DMS153 (cell line): Measurements from ENCODE around the gene ENG.
A peak's percentile ranks its signal among the peaks of the same experiment; 100 is the strongest.
"Not testable (repeated sequence)": the region's sequence is repeated elsewhere in the genome, so short reads cannot be mapped to it uniquely, and the experiment has no call there.

Source experiments
- DNase-seq: peaks from one replicate; lab custom pipeline; 2025; lab: John Stamatoyannopoulos, UW

Gene ENG

GRCh38 chr9:127865645-127866464 is 11.4 kb upstream of the ENG start:
- no peak for DNase-seq

GRCh38 chr9:127863191-127863621 is 8.7 kb upstream of the ENG start:
- no peak for DNase-seq

GRCh38 chr9:127862075-127863011 is 7.9 kb upstream of the ENG start:
- DNase-seq: no peak

DNA sequence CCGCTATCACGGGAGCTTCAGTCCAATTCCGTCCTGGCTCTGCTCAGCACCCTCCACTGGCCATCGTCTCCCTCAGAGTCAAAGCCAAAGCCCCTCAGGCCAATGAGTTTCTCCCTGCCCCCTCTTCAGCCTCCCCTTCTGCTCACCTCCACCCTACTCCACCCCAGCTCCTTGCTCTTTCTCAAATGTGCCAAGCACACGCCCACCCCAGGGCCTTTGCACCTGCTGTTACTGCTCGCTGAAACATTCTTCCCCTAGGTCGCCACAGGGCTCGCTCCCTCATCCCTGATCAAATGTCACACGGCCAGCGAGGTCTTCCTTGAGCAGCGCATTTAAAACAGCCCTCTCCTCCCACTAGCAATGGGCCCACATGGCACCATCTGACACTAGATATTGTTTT is 6.3 kb upstream of the ENG start:
- no peak for DNase-seq

- DNase-seq: no peak
Observed at GRCh38 chr9:127860260-127860659, 5.8 kb upstream of the ENG start.

DNA sequence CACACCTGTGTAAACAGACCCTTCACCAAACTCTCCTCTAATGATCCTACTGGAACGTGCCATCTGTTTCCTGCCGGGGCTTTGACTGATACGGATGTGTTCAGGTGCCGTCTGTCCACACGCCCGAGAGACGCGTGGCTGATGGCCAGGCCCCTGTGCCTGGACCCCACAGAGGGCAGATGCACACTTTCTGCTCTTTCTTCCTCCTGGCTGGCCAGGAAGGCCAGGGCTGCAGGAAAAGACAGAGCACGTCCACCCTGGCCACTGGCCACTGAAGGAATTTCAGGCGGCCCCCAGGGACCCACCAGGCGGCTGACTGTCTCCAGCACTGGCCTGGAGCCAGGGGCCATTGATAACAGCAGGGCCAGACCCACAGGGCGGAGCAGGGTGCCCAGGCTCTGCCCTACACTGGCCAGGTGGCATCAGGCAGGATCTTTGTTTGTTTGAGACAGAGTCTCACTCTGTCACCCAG is 3.6 kb upstream of the ENG start:
- peak; percentile 60 for DNase-seq

DNA sequence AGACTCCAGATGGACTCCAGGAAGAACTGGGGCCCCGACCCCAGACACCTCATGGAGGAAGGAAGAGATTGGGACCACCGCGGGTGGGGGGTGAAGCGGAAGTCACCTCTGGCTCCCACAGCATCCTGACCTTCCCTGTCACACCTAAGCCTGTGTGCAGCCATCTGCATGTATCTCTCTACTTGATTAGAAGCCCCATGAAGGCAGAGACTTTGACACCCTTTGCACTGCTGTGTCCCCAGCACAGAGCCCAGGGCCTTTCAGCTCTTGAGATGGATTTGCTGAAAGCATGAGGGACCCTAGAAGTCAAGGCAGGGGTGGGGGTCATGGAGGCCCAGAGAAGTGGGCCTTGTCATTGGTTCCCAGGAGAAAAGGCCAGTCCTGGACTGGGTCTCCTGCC is 2.8 kb upstream of the ENG start:
- no peak for DNase-seq

DNA sequence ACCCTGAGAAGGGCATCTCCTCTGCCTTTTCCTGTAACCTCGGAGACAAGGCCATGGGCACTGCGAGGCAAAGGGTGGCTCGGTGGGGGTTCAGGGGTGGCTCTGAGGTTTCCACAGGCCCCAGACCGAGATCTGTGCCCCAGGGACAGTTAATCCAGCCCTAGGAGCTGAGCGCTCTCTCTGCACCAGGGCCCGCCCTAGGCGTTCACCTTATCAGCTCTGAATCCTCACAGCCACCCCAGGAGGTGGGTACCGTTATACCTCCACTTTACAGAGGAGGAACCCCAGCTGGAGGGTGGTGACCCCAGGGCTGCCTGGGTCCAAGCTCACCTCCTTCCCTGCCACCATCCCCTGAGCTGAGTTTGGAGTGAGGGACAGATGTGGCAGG is 2.3 kb upstream of the ENG start:
- no peak for DNase-seq

DNA sequence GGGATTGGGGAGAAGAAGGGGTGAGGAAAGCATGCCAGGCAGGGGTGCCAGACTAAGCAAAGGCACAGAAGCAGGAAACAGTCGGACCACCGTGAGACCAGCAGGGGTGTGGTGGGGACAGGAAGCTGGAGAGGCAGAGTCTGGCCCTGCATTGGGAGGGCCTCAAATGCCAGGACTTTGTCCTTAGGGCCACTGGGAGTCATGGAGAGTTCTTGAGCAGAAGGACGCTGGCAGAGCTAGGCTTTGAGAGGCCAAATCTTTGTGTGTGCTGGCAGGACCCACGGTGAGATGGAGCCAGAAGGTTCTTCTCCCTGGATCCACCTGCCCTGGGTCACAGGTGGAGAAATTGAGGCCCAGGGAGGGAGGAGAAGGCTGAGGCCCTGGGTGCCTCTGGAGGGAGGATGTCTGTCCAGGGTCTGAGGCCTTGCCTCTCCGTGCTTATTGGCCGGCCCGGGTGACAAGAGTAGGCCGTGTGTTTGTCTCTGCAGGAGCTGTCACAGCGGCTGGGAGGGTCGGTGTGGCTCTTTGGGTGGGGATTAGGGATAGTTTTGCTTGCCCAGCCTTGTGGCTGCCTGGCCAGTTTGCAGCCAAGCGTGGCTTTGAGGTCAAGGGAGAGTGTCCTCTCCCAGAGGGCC is 1.8 kb upstream of the ENG start:
- no peak for DNase-seq

DNA sequence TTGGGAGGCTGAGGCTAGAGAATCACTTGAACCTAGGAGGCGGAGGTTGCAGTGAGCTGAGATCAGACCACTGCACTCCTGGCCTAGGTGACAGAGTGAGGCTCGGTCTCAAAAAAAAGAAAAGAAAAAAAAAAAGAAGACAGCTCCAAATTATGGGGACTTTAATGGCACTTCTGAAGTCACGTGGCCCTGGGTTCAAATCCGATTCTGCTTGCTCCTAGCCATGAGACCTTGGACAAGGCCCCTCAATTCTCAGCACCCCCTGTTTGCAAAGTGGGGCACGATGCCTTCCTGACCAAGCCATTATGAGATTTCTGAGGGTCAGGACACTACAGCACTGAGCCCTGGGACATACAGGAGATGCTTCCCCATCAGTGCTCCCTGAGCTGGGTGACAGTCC is 1.1 kb upstream of the ENG start:
- DNase-seq: no peak

- DNase-seq: no peak
Observed at GRCh38 chr9:127854960-127855359, 502 bp upstream of the ENG start.

- DNase-seq: no peak
Observed at GRCh38 chr9:127853312-127854183, 910 bp downstream of the ENG start.

DNA sequence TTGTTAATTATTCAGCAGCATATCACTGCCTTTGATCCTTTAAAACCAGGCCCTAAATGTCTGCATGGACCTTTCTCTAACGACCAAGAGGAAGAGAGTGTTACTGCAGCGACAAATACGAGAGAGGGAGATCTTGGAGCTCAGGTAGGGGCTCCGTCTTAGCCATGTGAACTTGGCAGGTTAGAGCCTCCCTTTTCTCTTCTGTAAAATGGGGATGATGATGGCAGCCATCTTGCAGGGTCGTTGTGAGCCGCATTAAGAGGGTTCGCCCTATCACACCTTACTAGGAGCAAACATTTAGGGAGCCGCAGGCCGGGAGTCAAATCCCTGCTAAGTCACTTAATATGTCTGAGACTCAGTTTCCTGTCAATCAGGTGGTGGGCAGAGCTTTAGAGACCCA is 1.6 kb downstream of the ENG start:
- no peak for DNase-seq

- DNase-seq: no peak
Observed at GRCh38 chr9:127850286-127850830, 4.1 kb downstream of the ENG start.

DNA sequence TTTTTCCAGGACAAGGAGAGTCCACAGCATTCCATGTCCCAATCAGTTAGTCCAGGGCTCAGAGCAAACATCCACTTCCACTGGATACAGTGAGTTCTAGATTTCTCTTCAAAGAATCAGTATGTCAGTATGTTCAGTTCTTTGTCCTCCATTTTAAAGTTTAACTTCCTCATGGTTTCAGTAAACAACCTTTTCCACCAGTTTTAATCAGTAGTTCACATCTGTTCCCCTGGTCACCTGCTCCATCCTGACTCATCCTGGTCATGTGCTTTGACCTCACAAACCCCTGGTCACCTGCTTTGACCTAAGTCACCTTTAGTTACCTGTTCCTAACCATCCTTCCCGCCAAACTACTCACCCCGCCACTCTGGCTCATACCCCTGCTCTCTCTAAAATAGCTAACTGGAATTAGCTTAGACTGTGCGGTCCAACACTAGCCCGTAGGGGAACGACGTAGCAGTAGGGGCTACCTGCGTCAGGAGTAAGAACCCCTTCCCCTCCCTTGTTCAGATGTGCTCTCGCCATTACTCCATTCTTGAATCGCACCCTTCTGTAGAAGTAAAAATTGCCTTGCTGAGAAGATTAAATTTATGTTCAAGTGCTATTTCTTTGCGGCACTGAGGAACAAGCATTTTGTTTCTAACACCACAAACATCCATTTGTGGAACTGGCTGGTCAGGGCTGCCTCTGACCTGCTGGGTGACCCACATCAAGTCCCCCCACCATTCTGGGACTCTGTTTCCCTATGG is 5.5 kb downstream of the ENG start:
- DNase-seq: no peak

GRCh38 chr9:127847833-127848755 is 6.4 kb downstream of the ENG start:
- no peak for DNase-seq

- no peak for DNase-seq
Observed at GRCh38 chr9:127847178-127847510, 7.3 kb downstream of the ENG start.

GRCh38 chr9:127846443-127847177 is 7.8 kb downstream of the ENG start:
- DNase-seq: no peak

GRCh38 chr9:127845619-127846018 is 8.8 kb downstream of the ENG start:
- DNase-seq: not testable (repeated sequence)
